DMS79 treated with DMSO at 0.1 percent for 48 hours (cell line): ENCODE measurements around the gene FAM20B.

Source experiments
- DNase-seq: peaks from one replicate; lab custom pipeline; 2025; lab: John Stamatoyannopoulos, UW

The FAM20B gene

GRCh38 chr1:179048339-179049124 lies 22.8 kb downstream of the FAM20B start:
- no peak for DNase-seq

- DNase-seq: no peak
Measured at GRCh38 chr1:179052776-179053175, 27.1 kb downstream of the FAM20B start.

GRCh38 chr1:179053486-179053885 lies 27.8 kb downstream of the FAM20B start:
- DNase-seq: no peak

GRCh38 chr1:179055937-179056336 lies 30.2 kb downstream of the FAM20B start:
- no peak for DNase-seq

- DNase-seq: no peak
Measured at GRCh38 chr1:179058487-179059483, 33.1 kb downstream of the FAM20B start.

- DNase-seq: no peak
Measured at GRCh38 chr1:179061360-179062282, 35.9 kb downstream of the FAM20B start.

- no peak for DNase-seq
Measured at GRCh38 chr1:179066471-179066870, 40.8 kb downstream of the FAM20B start.

- DNase-seq: no peak
Measured at GRCh38 chr1:179077396-179077795, 51.7 kb downstream of the FAM20B start.

- DNase-seq: peak; percentile 59
Measured at GRCh38 chr1:179079113-179079761, 53.5 kb downstream of the FAM20B start.

- no peak for DNase-seq
Measured at GRCh38 chr1:179080866-179081686, 55.4 kb downstream of the FAM20B start.

- peak; percentile 84 for DNase-seq
Measured at GRCh38 chr1:179081687-179082332, 56.1 kb downstream of the FAM20B start, which contains the start of gene TOR3A. Gene TOR3A (plus strand): TSS chr1:179082070. CDS start chr1:179082129, 59 bp downstream.

GRCh38 chr1:179082333-179082998 lies 56.8 kb downstream of the FAM20B start:
- DNase-seq: peak; percentile 12

- no peak for DNase-seq
Measured at GRCh38 chr1:179082999-179083335, 57.3 kb downstream of the FAM20B start.

- DNase-seq: no peak
Measured at GRCh38 chr1:179083533-179083932, 57.8 kb downstream of the FAM20B start.

- DNase-seq: no peak
Measured at GRCh38 chr1:179087665-179088064, 62.0 kb downstream of the FAM20B start.

GRCh38 chr1:179089827-179090482 lies 64.3 kb downstream of the FAM20B start:
- DNase-seq: no peak

- no peak for DNase-seq
Measured at GRCh38 chr1:179090522-179090921, 64.8 kb downstream of the FAM20B start.

GRCh38 chr1:179090923-179091322 lies 65.2 kb downstream of the FAM20B start:
- no peak for DNase-seq

GRCh38 chr1:179091691-179092165 lies 66.0 kb downstream of the FAM20B start:
- DNase-seq: no peak
